Measurements from ENCODE around the gene DHX57.
"Not testable (repeated sequence)": the region's sequence is repeated elsewhere in the genome, so short reads cannot be mapped to it uniquely, and the experiment has no call there.

The DHX57 gene

GRCh38 chr2:38797953-38798352, 77.8 kb downstream of the DHX57 start:
- no peak for DNase-seq (ENCODE audit: low read depth in 2 of 2)

GRCh38 chr2:38797250-38797676, 78.5 kb downstream of the DHX57 start:
- DNase-seq (ENCODE audit: low read depth in 2 of 2) = no peak

- DNase-seq (ENCODE audit: low read depth in 2 of 2) = not testable (repeated sequence)
Observed at GRCh38 chr2:38795016-38795415, 80.7 kb downstream of the DHX57 start.

GRCh38 chr2:38794235-38794946, 81.3 kb downstream of the DHX57 start:
- DNase-seq (ENCODE audit: low read depth in 2 of 2) = no peak

- no peak for DNase-seq (ENCODE audit: low read depth in 2 of 2)
Observed at GRCh38 chr2:38793511-38793910, 82.2 kb downstream of the DHX57 start.

- DNase-seq (ENCODE audit: low read depth in 2 of 2) = no peak
Observed at GRCh38 chr2:38792751-38793150, 83.0 kb downstream of the DHX57 start.

GRCh38 chr2:38792321-38792720, 83.4 kb downstream of the DHX57 start:
- not testable (repeated sequence) for DNase-seq (ENCODE audit: low read depth in 2 of 2)

GRCh38 chr2:38791744-38792143, 84.0 kb downstream of the DHX57 start:
- no peak for DNase-seq (ENCODE audit: low read depth in 2 of 2)

GRCh38 chr2:38789691-38790090, 86.0 kb downstream of the DHX57 start:
- no peak for DNase-seq (ENCODE audit: low read depth in 2 of 2)

GRCh38 chr2:38788306-38788705, 87.4 kb downstream of the DHX57 start:
- DNase-seq (ENCODE audit: low read depth in 2 of 2) = no peak

GRCh38 chr2:38783586-38783985, 92.1 kb downstream of the DHX57 start:
- no peak for DNase-seq (ENCODE audit: low read depth in 2 of 2)

- DNase-seq (ENCODE audit: low read depth in 2 of 2) = no peak
Observed at GRCh38 chr2:38778687-38779082, 97.0 kb downstream of the DHX57 start.

GRCh38 chr2:38776531-38776930, 99.2 kb downstream of the DHX57 start:
- DNase-seq (ENCODE audit: low read depth in 2 of 2) = no peak

- no peak for DNase-seq (ENCODE audit: low read depth in 2 of 2)
Observed at GRCh38 chr2:38775921-38776225, 99.9 kb downstream of the DHX57 start.

- DNase-seq (ENCODE audit: low read depth in 2 of 2) = no peak
Observed at GRCh38 chr2:38775097-38775920, 100.4 kb downstream of the DHX57 start.

GRCh38 chr2:38771632-38772031, 104.1 kb downstream of the DHX57 start:
- DNase-seq (ENCODE audit: low read depth in 2 of 2) = no peak

- no peak for DNase-seq (ENCODE audit: low read depth in 2 of 2)
Observed at GRCh38 chr2:38765551-38765950, 110.2 kb downstream of the DHX57 start.

- no peak for DNase-seq (ENCODE audit: low read depth in 2 of 2)
Observed at GRCh38 chr2:38765149-38765548, 110.6 kb downstream of the DHX57 start.

GRCh38 chr2:38763728-38764127, 112.0 kb downstream of the DHX57 start:
- DNase-seq (ENCODE audit: low read depth in 2 of 2) = no peak

- DNase-seq (ENCODE audit: low read depth in 2 of 2) = no peak
Observed at GRCh38 chr2:38763228-38763627, 112.5 kb downstream of the DHX57 start.

GRCh38 chr2:38755891-38756290, 119.8 kb downstream of the DHX57 start:
- not testable (repeated sequence) for DNase-seq (ENCODE audit: low read depth in 2 of 2)

GRCh38 chr2:38754506-38754905, 121.2 kb downstream of the DHX57 start:
- no peak for DNase-seq (ENCODE audit: low read depth in 2 of 2)

- DNase-seq (ENCODE audit: low read depth in 2 of 2) = no peak
Observed at GRCh38 chr2:38754049-38754448, 121.7 kb downstream of the DHX57 start.
